Measurements from ENCODE around the gene DAGLA.

DNA sequence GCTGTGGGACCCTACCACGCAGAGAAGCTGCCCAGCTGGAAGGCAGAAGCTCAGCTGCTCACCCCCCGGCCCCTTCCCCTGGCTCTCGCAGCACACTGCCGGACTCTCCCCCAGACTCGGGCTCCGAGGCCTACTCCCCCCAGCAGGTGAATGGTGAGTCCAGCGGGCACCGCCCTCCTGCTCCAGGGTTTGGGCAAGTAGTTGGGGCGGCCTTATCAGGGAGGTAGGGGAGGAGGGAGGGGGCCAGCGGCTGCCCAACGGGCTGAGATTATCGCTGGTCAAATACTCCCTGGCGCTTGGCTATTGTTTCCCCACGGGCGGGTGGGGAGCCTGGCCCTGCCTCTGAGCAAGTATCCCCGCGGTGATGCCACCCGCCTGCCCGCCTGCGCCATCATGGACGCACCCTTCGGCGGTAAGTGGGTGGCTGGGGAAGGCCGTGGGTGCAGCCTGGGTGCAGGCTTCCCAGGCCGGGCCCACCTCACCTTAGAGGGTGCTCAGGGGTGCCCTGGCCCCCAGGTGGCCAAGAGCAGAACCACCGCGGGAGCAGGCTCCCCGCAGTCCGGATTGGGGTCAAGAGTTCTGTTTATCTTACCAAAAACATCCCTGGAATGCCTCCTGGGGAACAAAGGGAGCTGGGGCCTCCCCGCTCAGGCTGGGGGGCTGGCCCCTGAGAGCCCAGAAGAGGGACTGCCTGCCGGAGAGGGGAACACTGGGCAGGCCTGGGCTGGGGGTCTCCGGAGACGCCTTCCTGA lies 89.2 kb downstream of the DAGLA start:
- TF ChIP-seq, protein P1, sequence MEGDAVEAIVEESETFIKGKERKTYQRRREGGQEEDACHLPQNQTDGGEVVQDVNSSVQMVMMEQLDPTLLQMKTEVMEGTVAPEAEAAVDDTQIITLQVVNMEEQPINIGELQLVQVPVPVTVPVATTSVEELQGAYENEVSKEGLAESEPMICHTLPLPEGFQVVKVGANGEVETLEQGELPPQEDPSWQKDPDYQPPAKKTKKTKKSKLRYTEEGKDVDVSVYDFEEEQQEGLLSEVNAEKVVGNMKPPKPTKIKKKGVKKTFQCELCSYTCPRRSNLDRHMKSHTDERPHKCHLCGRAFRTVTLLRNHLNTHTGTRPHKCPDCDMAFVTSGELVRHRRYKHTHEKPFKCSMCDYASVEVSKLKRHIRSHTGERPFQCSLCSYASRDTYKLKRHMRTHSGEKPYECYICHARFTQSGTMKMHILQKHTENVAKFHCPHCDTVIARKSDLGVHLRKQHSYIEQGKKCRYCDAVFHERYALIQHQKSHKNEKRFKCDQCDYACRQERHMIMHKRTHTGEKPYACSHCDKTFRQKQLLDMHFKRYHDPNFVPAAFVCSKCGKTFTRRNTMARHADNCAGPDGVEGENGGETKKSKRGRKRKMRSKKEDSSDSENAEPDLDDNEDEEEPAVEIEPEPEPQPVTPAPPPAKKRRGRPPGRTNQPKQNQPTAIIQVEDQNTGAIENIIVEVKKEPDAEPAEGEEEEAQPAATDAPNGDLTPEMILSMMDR (IDR thresholded peaks at IDR 0.05 in 8 of 11, conservative IDR thresholded peaks at IDR 0.05 in 3 of 11): no peak
- TF ChIP-seq POLR2A (IDR thresholded peaks at IDR 0.05) (no peak), POLR2AphosphoS5 (IDR thresholded peaks at IDR 0.05) (no peak)
